Brain microvascular endothelial cell (primary cell): ENCODE measurements around the gene TSPAN14.
A peak's percentile ranks its signal among the peaks of the same experiment; 100 is the strongest.
"Not testable (repeated sequence)": the region's sequence is repeated elsewhere in the genome, so short reads cannot be mapped to it uniquely, and the experiment has no call there.

Experiments used
- DNase-seq: peaks from one replicate; pipeline ENCODE4 v3.0.0-alpha.2; 2020
- H3K27ac ChIP-seq: fragments of 250-450 bp; sonication (Bioruptor Pico); 2 replicates; pipeline ENCODE4 v1.5.1; 2020; ENCODE audit warnings: mild to moderate bottlenecking, moderate library complexity
- H3K27me3 ChIP-seq: fragments of 250-450 bp; sonication (Bioruptor Pico); replicated peaks from 2 replicates; pipeline ENCODE4 v1.5.1; 2020; ENCODE audit warnings: mild to moderate bottlenecking
- H3K36me3 ChIP-seq: fragments of 250-450 bp; sonication (Bioruptor Pico); replicated peaks from 2 replicates; pipeline ENCODE4 v1.5.1; 2020; ENCODE audit warnings: mild to moderate bottlenecking
- H3K4me3 ChIP-seq: 2 replicates; pipeline ENCODE4 v1.5.1; 2011; ENCODE audit warnings: low read depth, mild to moderate bottlenecking, control low read depth, low read length, moderate library complexity
- CTCF ChIP-seq: IDR thresholded peaks from 2 replicates; pipeline ENCODE4 v1.5.1; 2011; ENCODE audit warnings: low read depth, mild to moderate bottlenecking, moderate library complexity, low read length, control low read depth, inconsistent platforms; ENCODE audit errors: missing control alignments
- in situ Hi-C: cut with HindIII; loops from 2 replicates; pipeline ENCODE4 v1.10.0; 2017; ENCODE audit warnings: low sequenced_read_pairs, low pct_ligation_motif_present

TSPAN14 gene

GRCh38 chr10:80532571-80532970 lies 78.5 kb downstream of the TSPAN14 start:
- Histone ChIP-seq H3K4me3 (no peak overlapping the region), H3K27ac (no peak overlapping the region), H3K27me3 (no peaks in the 10 kb centered on the region), H3K36me3 (no peaks in the 10 kb centered on the region)
- TF ChIP-seq CTCF: no peak
- in situ Hi-C loops: no loop called here
- no peak for DNase-seq

- H3K36me3 ChIP-seq, DNase-seq, H3K4me3 ChIP-seq, in situ Hi-C loops, H3K27ac ChIP-seq, H3K27me3 ChIP-seq: not testable (repeated sequence)
These were observed 79.9 kb downstream of the TSPAN14 start for GRCh38 chr10:80534059-80534458.

- H3K4me3 ChIP-seq, H3K27me3 ChIP-seq, H3K27ac ChIP-seq, DNase-seq, H3K36me3 ChIP-seq, in situ Hi-C loops: not testable (repeated sequence)
These were observed 80.5 kb downstream of the TSPAN14 start for GRCh38 chr10:80534646-80535045.

GRCh38 chr10:80535671-80536360 lies 81.7 kb downstream of the TSPAN14 start:
- no peak for DNase-seq
- in situ Hi-C loops: no loop called here
- H3K27ac ChIP-seq: no peak overlapping the region
- peak; percentile 57 for TF ChIP-seq CTCF
- H3K27me3 ChIP-seq: no peaks in the 10 kb centered on the region
- H3K36me3 ChIP-seq: no peaks in the 10 kb centered on the region
- peak overlapping the region; percentile 30 for H3K4me3 ChIP-seq

GRCh38 chr10:80536361-80536835 lies 82.3 kb downstream of the TSPAN14 start:
- Histone ChIP-seq H3K36me3 (no peaks in the 10 kb centered on the region), H3K27me3 (no peaks in the 10 kb centered on the region), H3K4me3 (no peak overlapping the region), H3K27ac (no peak overlapping the region)
- in situ Hi-C loops: no loop called here
- DNase-seq: no peak
- TF ChIP-seq CTCF: no peak

- Histone ChIP-seq H3K27me3 (no peaks in the 10 kb centered on the region), H3K27ac (no peak overlapping the region), H3K36me3 (no peaks in the 10 kb centered on the region), H3K4me3 (no peak overlapping the region)
- DNase-seq: no peak
- TF ChIP-seq CTCF: no peak
- in situ Hi-C loops: no loop called here
These were observed 83.1 kb downstream of the TSPAN14 start for GRCh38 chr10:80537086-80537735.
